ENCODE data around the gene BSN.

The BSN gene

GRCh38 chr3:49671291-49672288, 117.3 kb downstream of the BSN start:
- DNase-seq (ENCODE audit: insufficient read length, low spot score) (peak; percentile 85), FAIRE-seq (no peak)
- TF ChIP-seq, protein P1, sequence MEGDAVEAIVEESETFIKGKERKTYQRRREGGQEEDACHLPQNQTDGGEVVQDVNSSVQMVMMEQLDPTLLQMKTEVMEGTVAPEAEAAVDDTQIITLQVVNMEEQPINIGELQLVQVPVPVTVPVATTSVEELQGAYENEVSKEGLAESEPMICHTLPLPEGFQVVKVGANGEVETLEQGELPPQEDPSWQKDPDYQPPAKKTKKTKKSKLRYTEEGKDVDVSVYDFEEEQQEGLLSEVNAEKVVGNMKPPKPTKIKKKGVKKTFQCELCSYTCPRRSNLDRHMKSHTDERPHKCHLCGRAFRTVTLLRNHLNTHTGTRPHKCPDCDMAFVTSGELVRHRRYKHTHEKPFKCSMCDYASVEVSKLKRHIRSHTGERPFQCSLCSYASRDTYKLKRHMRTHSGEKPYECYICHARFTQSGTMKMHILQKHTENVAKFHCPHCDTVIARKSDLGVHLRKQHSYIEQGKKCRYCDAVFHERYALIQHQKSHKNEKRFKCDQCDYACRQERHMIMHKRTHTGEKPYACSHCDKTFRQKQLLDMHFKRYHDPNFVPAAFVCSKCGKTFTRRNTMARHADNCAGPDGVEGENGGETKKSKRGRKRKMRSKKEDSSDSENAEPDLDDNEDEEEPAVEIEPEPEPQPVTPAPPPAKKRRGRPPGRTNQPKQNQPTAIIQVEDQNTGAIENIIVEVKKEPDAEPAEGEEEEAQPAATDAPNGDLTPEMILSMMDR (IDR thresholded peaks at IDR 0.05; ENCODE audit: insufficient read depth, missing control alignments): peak; percentile 83

GRCh38 chr3:49673121-49673714, 118.9 kb downstream of the BSN start:
- FAIRE-seq (no peak), DNase-seq (ENCODE audit: insufficient read length, low spot score) (no peak)
- TF ChIP-seq, protein P1 (IDR thresholded peaks at IDR 0.05; ENCODE audit: insufficient read depth, missing control alignments): no peak

- no peak for FAIRE-seq
Measured at GRCh38 chr3:49673715-49674496, 119.6 kb downstream of the BSN start, which contains the start of gene APEH. Gene APEH, plus strand, starts transcription at chr3:49674351. Its CDS starts 51 bp downstream, at chr3:49674402.

GRCh38 chr3:49674497-49674983, 120.3 kb downstream of the BSN start:
- DNase-seq (ENCODE audit: insufficient read length, low spot score) (no peak), FAIRE-seq (no peak)
- TF ChIP-seq, protein P1 (IDR thresholded peaks at IDR 0.05; ENCODE audit: insufficient read depth, missing control alignments): no peak

More at GRCh38 chr3:49673715-49674496, 119.6 kb downstream of the BSN start, which contains the start of gene APEH:
- peak; percentile 97 for DNase-seq (ENCODE audit: insufficient read length, low spot score)
- TF ChIP-seq, protein P1 (IDR thresholded peaks at IDR 0.05; ENCODE audit: insufficient read depth, missing control alignments): no peak

DNA sequence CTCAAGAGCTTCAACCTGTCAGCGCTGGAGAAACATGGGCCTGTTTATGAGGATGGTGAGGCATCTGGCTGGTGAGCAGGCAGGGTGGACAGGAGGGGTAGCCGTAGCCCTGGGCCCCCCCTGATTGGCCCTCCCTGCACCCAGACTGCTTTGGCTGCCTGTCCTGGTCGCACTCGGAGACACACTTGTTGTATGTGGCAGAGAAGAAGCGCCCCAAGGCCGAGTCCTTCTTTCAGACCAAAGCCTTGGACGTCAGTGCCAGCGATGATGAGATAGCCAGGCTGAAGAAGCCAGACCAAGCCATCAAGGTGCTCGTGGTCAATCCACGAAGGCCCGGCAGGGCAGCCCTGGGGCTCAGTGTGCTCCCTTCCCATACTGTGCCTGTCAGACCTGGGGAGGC, 121.6 kb downstream of the BSN start:
- FAIRE-seq: no peak
- TF ChIP-seq, protein P1 (IDR thresholded peaks at IDR 0.05; ENCODE audit: insufficient read depth, missing control alignments): no peak
- no peak for DNase-seq (ENCODE audit: insufficient read length, low spot score)

DNA sequence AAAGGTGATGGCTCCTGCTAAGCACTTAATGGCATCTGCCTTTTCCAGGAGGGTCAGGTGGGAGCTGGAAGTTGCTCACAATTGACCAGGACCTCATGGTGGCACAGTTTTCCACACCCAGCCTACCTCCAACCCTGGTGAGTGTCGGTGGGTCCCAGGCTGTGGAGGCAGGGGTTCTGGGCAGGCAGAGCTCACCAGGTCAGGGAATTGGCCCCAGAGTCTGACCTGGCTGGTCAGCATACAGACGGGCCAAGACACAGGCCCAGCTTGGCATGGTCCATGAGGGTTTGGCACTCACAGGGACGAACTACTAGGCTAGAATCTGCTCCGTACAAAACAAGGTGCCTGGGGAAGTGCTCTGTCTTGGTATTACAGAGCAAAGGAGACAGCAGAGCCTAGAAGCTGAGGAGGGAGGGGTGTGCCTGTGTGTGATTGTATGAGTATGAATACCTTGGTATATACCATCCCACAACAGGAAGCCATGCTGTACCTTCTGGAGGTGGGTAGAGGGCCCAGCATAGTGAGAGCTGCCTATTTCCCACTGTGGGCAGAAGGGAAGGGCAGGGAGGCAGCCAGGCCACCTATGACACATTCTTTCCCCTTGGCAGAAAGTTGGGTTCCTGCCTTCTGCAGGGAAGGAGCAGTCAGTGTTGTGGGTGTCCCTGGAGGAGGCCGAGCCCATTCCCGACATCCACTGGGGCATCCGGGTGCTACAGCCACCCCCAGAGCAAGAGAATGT, 126.4 kb downstream of the BSN start:
- no peak for FAIRE-seq

More for the DNA sequence above, 126.4 kb downstream of the BSN start:
- TF ChIP-seq, protein P1 (IDR thresholded peaks at IDR 0.05; ENCODE audit: insufficient read depth, missing control alignments): no peak
- no peak for DNase-seq (ENCODE audit: insufficient read length, low spot score)

Data from D721Med (cell line).